Stimulated activated CD4-positive, alpha-beta T cell treated with anti-CD3 and anti-CD28 coated beads, Interleukin-1b, Interleukin-23, amount 100 ng/mL, for 48 hours (primary cell): ENCODE results near the gene TCL1B.

Source experiments
- DNase-seq: peaks from one replicate; pipeline ENCODE4 v3.0.0-alpha.2; 2020

Gene TCL1B

GRCh38 chr14:95668235-95668772 lies 17.9 kb upstream of the TCL1B start:
- no peak for DNase-seq

- no peak for DNase-seq
Observed at GRCh38 chr14:95674613-95675012, 11.6 kb upstream of the TCL1B start.

GRCh38 chr14:95675486-95675885 lies 10.7 kb upstream of the TCL1B start:
- no peak for DNase-seq

GRCh38 chr14:95677179-95677835 lies 8.9 kb upstream of the TCL1B start:
- no peak for DNase-seq

- DNase-seq: no peak
Observed at GRCh38 chr14:95679148-95679815, 6.9 kb upstream of the TCL1B start.

GRCh38 chr14:95679998-95680735 lies 6.1 kb upstream of the TCL1B start:
- DNase-seq: no peak

- no peak for DNase-seq
Observed at GRCh38 chr14:95681153-95681552, 5.1 kb upstream of the TCL1B start.

- peak; percentile 19 for DNase-seq
Observed at GRCh38 chr14:95683793-95684192, 2.4 kb upstream of the TCL1B start.

GRCh38 chr14:95686935-95687334 lies 709 bp downstream of the TCL1B start:
- no peak for DNase-seq

- no peak for DNase-seq
Observed at GRCh38 chr14:95689441-95689840, 3.2 kb downstream of the TCL1B start.

GRCh38 chr14:95690815-95691214 lies 4.6 kb downstream of the TCL1B start:
- no peak for DNase-seq

GRCh38 chr14:95691591-95691990 lies 5.4 kb downstream of the TCL1B start:
- no peak for DNase-seq

- DNase-seq: no peak
Observed at GRCh38 chr14:95692109-95692508, 5.9 kb downstream of the TCL1B start.

- DNase-seq: no peak
Observed at GRCh38 chr14:95695051-95695450, 8.8 kb downstream of the TCL1B start.

GRCh38 chr14:95695913-95696312 lies 9.7 kb downstream of the TCL1B start:
- DNase-seq: no peak

GRCh38 chr14:95696741-95697140 lies 10.5 kb downstream of the TCL1B start:
- no peak for DNase-seq

- no peak for DNase-seq
Observed at GRCh38 chr14:95697764-95698163, 11.5 kb downstream of the TCL1B start.

- no peak for DNase-seq
Observed at GRCh38 chr14:95698287-95698686, 12.1 kb downstream of the TCL1B start.

GRCh38 chr14:95699412-95699811 lies 13.2 kb downstream of the TCL1B start:
- no peak for DNase-seq

GRCh38 chr14:95700221-95700976 lies 14.2 kb downstream of the TCL1B start:
- no peak for DNase-seq

- DNase-seq: no peak
Observed at GRCh38 chr14:95701846-95702221, 15.6 kb downstream of the TCL1B start.

GRCh38 chr14:95703341-95703740 lies 17.1 kb downstream of the TCL1B start:
- DNase-seq: no peak

- DNase-seq: no peak
Observed at GRCh38 chr14:95703805-95704204, 17.6 kb downstream of the TCL1B start.
